K562 (cell line): ENCODE results near the gene B4GALNT2. TPM values are rescaled to one million over a fixed set of nuclear protein-coding genes. Genes with fewer than 3 reads are reported as not detected.

ENCODE experiments used
- ATAC-seq: fragments of 200-7000 bp; cut with Tn5 transposase; 3 replicates; pipeline ENCODE4 v1.9.1; 2020; ENCODE audit warnings: moderate library complexity
- BruUV-seq: library from RNA; stranded (reverse); fragments of 400-500 nt; replicated peaks from 2 replicates; lab custom pipeline; 2021; lab: Mats Ljungman, UMichigan
- CTCF ChIA-PET: fragments of 300-600 bp; formaldehyde crosslinking; extraction: SDS; loops from one replicate; lab custom pipeline; 2021; ENCODE audit warnings: low intra/inter-chr PET ratio; lab: Yijun Ruan, JAX
- POLR2A ChIA-PET: fragments of 300-600, 350-650 bp; sonication (Branson Sonifier 250); formaldehyde crosslinking; extraction: SDS; loops from one replicate; lab custom pipeline; 2021; ENCODE audit warnings: antibody characterized with exemption, inconsistent platforms; lab: Yijun Ruan, JAX
- DNase-seq, 4 experiments: peaks; one replicate each; pipeline versions ENCODE4 v3.0.0 to v3.0.0-alpha.2; 2011 to 2018; ENCODE audit warnings: low spot score in 3 of 4, mixed read lengths in 3 of 4; ENCODE audit errors: extremely low read depth in 1 of 4
- FAIRE-seq: peaks from 2 replicates; lab custom pipeline; 2011; peaks lifted over from hg19 to GRCh38; lab: Jason Lieb, UNC
- H2AFZ ChIP-seq: 2 replicates; pipeline ENCODE4 v1.6.0; 2011; ENCODE audit warnings: low read depth, low read length, control low read depth, inconsistent platforms
- H3K27ac ChIP-seq: fragments of 200-600 bp; 3 replicates; pipeline ENCODE4 v1.8.0; 2011; ENCODE audit warnings: low read depth, mild to moderate bottlenecking, control low read depth, inconsistent platforms, low read length, moderate library complexity, mixed read lengths; ENCODE audit errors: extremely low read depth
- H3K27me3 ChIP-seq, 2 experiments: fragments of 300-600 bp in 1 of 2; 2 replicates in 1 of 2; 3 replicates in 1 of 2; pipeline versions ENCODE4 v1.6.0 to v1.8.0; 2011; ENCODE audit warnings: inconsistent platforms in 2 of 2, low read length in 2 of 2, mild to moderate bottlenecking in 1 of 2, mixed read lengths in 1 of 2, moderate library complexity in 1 of 2; ENCODE audit not compliant: control insufficient read depth in 2 of 2, insufficient read depth in 2 of 2
- H3K36me3 ChIP-seq: fragments of 300-600 bp; 3 replicates; pipeline ENCODE4 v1.8.0; 2011; ENCODE audit warnings: mild to moderate bottlenecking, low read length, inconsistent platforms; ENCODE audit not compliant: control insufficient read depth, insufficient read depth
- H3K4me1 ChIP-seq, 2 experiments: fragments of 200-600 bp in 1 of 2; replicated peaks in 1 of 2; 2 replicates in 1 of 2; 3 replicates in 1 of 2; pipeline versions ENCODE4 v1.5.1 to v1.8.0; 2011; ENCODE audit warnings: inconsistent platforms in 2 of 2, low read length in 2 of 2, mild to moderate bottlenecking in 1 of 2, mixed read lengths in 1 of 2, moderate library complexity in 1 of 2; ENCODE audit not compliant: control insufficient read depth in 2 of 2, insufficient read depth in 2 of 2
- H3K4me2 ChIP-seq: 2 replicates; pipeline ENCODE4 v1.6.1; 2011; ENCODE audit warnings: low read length, control low read depth, inconsistent platforms, mixed read lengths; ENCODE audit not compliant: insufficient read depth
- H3K4me3 ChIP-seq: fragments of 200-600 bp; sonication (generic), shearing (Covaris generic); 2 replicates; pipeline ENCODE4 v1.5.1; 2016; ENCODE audit warnings: control low read depth, inconsistent platforms
- H3K79me2 ChIP-seq: fragments of 200-600 bp; 3 replicates; pipeline ENCODE4 v1.8.0; 2011; ENCODE audit warnings: low read length, inconsistent platforms; ENCODE audit not compliant: control insufficient read depth, insufficient read depth
- H3K9ac ChIP-seq, 2 experiments: 2 replicates each; pipeline versions ENCODE4 v1.6.0 to v1.6.1; 2011; ENCODE audit warnings: low read depth in 2 of 2, low read length in 2 of 2, control low read depth in 1 of 2, inconsistent platforms in 1 of 2, mild to moderate bottlenecking in 1 of 2, mixed read lengths in 1 of 2; ENCODE audit not compliant: insufficient read depth in 1 of 2
- H3K9me1 ChIP-seq: one replicate; pipeline ENCODE4 v1.6.0; 2011; ENCODE audit warnings: inconsistent platforms, mild to moderate bottlenecking, low read length, moderate library complexity; ENCODE audit not compliant: control insufficient read depth, insufficient read depth
- H3K9me3 ChIP-seq: replicated peaks from 2 replicates; pipeline ENCODE4 v1.5.1; 2011; ENCODE audit warnings: low read depth, low read length, inconsistent platforms; ENCODE audit not compliant: control insufficient read depth, insufficient read depth
- H4K20me1 ChIP-seq: replicated peaks from 2 replicates; pipeline ENCODE4 v1.6.1; 2011; ENCODE audit warnings: low read length, inconsistent platforms, mixed read lengths; ENCODE audit not compliant: control insufficient read depth, insufficient read depth
- DDX20 ChIP-seq: fragments of 450-650 bp; IDR thresholded peaks from 2 replicates; pipeline ENCODE4 v1.6.1; 2016; ENCODE audit warnings: missing genetic modification characterization, low read depth, mild to moderate bottlenecking, missing compliant biosample characterization, moderate library complexity
- GATA2 ChIP-seq: sonication (generic); formaldehyde crosslinking; IDR thresholded peaks from 2 replicates; pipeline ENCODE4 v1.4.0; 2020; ENCODE audit warnings: mild to moderate bottlenecking, missing genetic modification reagents
- GTF2F1 ChIP-seq: IDR thresholded peaks from 2 replicates; pipeline ENCODE4 v1.6.1; 2011; ENCODE audit warnings: low read depth, low read length, improper control_type of control experiment
- HDAC3 ChIP-seq: fragments of 450-650 bp; IDR thresholded peaks from 2 replicates; pipeline ENCODE4 v1.6.1; 2018; ENCODE audit warnings: borderline replicate concordance, mild to moderate bottlenecking, moderate library complexity; ENCODE audit not compliant: partially characterized antibody
- RB1 ChIP-seq: fragments of 450-650 bp; IDR thresholded peaks from 2 replicates; pipeline ENCODE4 v1.6.1; 2017; ENCODE audit warnings: low read depth, mild to moderate bottlenecking
- RUNX1 ChIP-seq: sonication (generic); IDR thresholded peaks from 2 replicates; pipeline ENCODE4 v1.6.1; 2016; ENCODE audit warnings: antibody characterized with exemption, low read depth
- SUPT5H ChIP-seq: fragments of 450-650 bp; IDR thresholded peaks from 2 replicates; pipeline ENCODE4 v1.6.1; 2016
- TRIM24 ChIP-seq, 2 experiments: fragments of 450-650 bp; IDR thresholded peaks; 2 replicates each; pipeline ENCODE4 v1.6.1; 2016
- YBX1 ChIP-seq: fragments of 450-650 bp; IDR thresholded peaks from 2 replicates; pipeline ENCODE4 v1.7.1; 2016; ENCODE audit warnings: mild to moderate bottlenecking
- ZNF124 ChIP-seq: sonication (generic); formaldehyde crosslinking; IDR thresholded peaks from 2 replicates; pipeline ENCODE4 v1.8.1; 2022; ENCODE audit warnings: missing genetic modification reagents
- WGBS: fragments of 100-300 bp; shearing (Covaris generic); methylation state at CpG from one replicate; pipeline ENCODE4 v1.1.6; 2016; ENCODE audit warnings: low coverage, mixed read lengths; ENCODE audit not compliant: insufficient coverage; ENCODE audit errors: missing lambda C conversion rate; 5-methylcytosine and 5-hydroxymethylcytosine counted together
- in situ Hi-C: fragments of 300-500 bp; cut with MboI; formaldehyde crosslinking; loops from 4 replicates; pipeline ENCODE4 v1.15.0; 2018; ENCODE audit warnings: inconsistent platforms, mixed read lengths
- intact Hi-C: fragments of 100-400 bp; cut with micrococcal nuclease; formaldehyde crosslinking; loops from 2 replicates; pipeline ENCODE4 v1.14.2; 2022
- polyA plus RNA-seq, 8 experiments: library from polyadenylated mRNA; depleted of rRNA in 4 of 8; stranded (reverse) in 5 of 8; unstranded in 3 of 8; fragments of >200 nt; fragmentation: Nextera tagmentation in 2 of 8; fragmentation: Illumina TruSeq in 1 of 8; extraction: Ambion mirVana in 2 of 8; extraction: Trizol in 1 of 8; gene quantifications; 2 replicates each; pipeline versions ENCODE4 v1.2.1 to v1.2.3, GENCODE V29; 2011 to 2014; ENCODE audit warnings: inconsistent platforms in 1 of 8, missing spikeins in 1 of 8
- total RNA-seq, 7 experiments: library from RNA; depleted of rRNA in 6 of 7; stranded (reverse); fragments of >200 nt in 6 of 7; fragmentation: Illumina TruSeq in 2 of 7; extraction: Trizol in 2 of 7; gene quantifications; 2 replicates each; pipeline versions ENCODE4 v1.2.1 to v1.2.3, GENCODE V29; 2011 to 2021; ENCODE audit warnings: low replicate concordance in 1 of 7
- TF ChIP-seq, protein P1 (sequence below), 2 experiments: fragments of 450-650 bp; IDR thresholded peaks; 2 replicates each; pipeline ENCODE4 v1.6.1; 2018; ENCODE audit warnings: mild to moderate bottlenecking in 2 of 2, low read depth in 1 of 2; ENCODE audit not compliant: partially characterized antibody in 2 of 2
- TF ChIP-seq, protein P2 (sequence below): fragments of 450-650 bp; formaldehyde crosslinking; IDR thresholded peaks from 2 replicates; pipeline ENCODE4 v1.4.0; 2020; ENCODE audit warnings: mild to moderate bottlenecking, moderate library complexity
- TF ChIP-seq, protein P3 (sequence below): sonication (generic); formaldehyde crosslinking; IDR thresholded peaks from 2 replicates; pipeline ENCODE4 v1.8.0; 2022; ENCODE audit warnings: mild to moderate bottlenecking, missing genetic modification reagents
- TF ChIP-seq, protein P4 (sequence below): IDR thresholded peaks from 2 replicates; pipeline ENCODE4 v1.6.1; 2012; ENCODE audit warnings: low read depth, low read length, improper control_type of control experiment, borderline replicate concordance

The B4GALNT2 gene
- total and polyA plus RNA-seq, 9 of the 15 experiments (the other 6 are each of a cell fraction or from before 2014, with no cell fraction given) = not detected

DNA sequence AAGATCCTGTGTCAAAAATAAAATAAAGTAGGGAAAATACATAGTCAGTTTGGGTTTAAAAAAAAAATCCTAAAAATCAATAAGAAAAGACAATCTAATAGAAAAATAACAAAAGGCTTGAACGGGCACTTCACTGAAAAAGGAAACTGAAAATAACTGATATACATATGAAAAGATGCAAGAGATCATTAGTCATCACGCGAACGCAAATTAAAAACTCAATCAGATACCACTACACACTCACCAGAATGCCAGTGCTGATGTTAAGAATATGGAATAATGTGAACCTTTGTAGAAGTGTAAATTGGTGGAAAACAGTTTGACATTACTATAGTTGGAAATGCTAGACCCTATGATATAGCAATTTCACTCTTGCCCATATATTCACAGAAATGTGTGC is 63.2 kb downstream of the B4GALNT2 start (continued):
- TF ChIP-seq, protein P1, sequence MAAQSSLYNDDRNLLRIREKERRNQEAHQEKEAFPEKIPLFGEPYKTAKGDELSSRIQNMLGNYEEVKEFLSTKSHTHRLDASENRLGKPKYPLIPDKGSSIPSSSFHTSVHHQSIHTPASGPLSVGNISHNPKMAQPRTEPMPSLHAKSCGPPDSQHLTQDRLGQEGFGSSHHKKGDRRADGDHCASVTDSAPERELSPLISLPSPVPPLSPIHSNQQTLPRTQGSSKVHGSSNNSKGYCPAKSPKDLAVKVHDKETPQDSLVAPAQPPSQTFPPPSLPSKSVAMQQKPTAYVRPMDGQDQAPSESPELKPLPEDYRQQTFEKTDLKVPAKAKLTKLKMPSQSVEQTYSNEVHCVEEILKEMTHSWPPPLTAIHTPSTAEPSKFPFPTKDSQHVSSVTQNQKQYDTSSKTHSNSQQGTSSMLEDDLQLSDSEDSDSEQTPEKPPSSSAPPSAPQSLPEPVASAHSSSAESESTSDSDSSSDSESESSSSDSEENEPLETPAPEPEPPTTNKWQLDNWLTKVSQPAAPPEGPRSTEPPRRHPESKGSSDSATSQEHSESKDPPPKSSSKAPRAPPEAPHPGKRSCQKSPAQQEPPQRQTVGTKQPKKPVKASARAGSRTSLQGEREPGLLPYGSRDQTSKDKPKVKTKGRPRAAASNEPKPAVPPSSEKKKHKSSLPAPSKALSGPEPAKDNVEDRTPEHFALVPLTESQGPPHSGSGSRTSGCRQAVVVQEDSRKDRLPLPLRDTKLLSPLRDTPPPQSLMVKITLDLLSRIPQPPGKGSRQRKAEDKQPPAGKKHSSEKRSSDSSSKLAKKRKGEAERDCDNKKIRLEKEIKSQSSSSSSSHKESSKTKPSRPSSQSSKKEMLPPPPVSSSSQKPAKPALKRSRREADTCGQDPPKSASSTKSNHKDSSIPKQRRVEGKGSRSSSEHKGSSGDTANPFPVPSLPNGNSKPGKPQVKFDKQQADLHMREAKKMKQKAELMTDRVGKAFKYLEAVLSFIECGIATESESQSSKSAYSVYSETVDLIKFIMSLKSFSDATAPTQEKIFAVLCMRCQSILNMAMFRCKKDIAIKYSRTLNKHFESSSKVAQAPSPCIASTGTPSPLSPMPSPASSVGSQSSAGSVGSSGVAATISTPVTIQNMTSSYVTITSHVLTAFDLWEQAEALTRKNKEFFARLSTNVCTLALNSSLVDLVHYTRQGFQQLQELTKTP (IDR thresholded peaks at IDR 0.05; ENCODE audit: low read depth in 1 of 2, partially characterized antibody in 2 of 2) = no peak
- TF ChIP-seq TRIM24 (IDR thresholded peaks at IDR 0.05) (no peak), RUNX1 (no peak)

DNA sequence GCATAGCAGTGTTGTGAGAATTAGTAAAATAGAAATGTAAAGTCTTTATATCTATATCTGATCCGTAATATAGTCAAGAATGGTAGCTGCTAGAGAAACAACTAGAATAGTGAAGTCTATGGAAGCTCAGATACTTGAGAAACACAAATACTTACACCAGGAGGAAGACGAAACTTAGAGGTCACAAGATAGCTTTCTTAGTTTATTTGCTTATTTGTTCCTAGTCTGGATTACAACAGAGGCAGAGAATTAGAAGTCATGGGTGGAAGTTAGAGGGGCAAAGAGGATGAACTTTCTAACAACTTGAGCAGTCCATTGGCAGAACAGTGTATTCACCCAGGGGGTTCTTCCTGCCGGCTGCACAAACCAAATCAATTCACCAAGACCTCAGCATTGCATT is 64.0 kb downstream of the B4GALNT2 start:
- ChIA-PET POLR2A (no interaction called here), CTCF (no interaction called here)
- no peaks in the 10 kb centered on the region for H3K36me3 ChIP-seq
- H3K79me2 ChIP-seq = no peaks in the 10 kb centered on the region
- H3K9ac ChIP-seq = no peak overlapping the region
- H3K4me3 ChIP-seq = no peak overlapping the region
- ATAC-seq (no peak), DNase-seq (no peak), FAIRE-seq (no peak)
- in situ Hi-C loops = no loop called here
- WGBS = 16% methylated on average over 3 of the region's 3 CpGs
- intact Hi-C loops = no loop called here
- peaks cover 2 to 6% of the 10 kb centered on the region in 2 experiments; a peak in 2 of 5 replicates for H3K27me3 ChIP-seq
- BruUV-seq = no TSS peak
- no peaks in the 10 kb centered on the region for H4K20me1 ChIP-seq
- no peaks in the 10 kb centered on the region for H3K9me3 ChIP-seq
- no peak overlapping the region for H3K27ac ChIP-seq
- no peaks in the 10 kb centered on the region for H3K9me1 ChIP-seq
- H2AFZ ChIP-seq = no peak overlapping the region
- peaks cover 7 to 9% of the 10 kb centered on the region in 2 experiments; a peak in 3 of 5 replicates for H3K4me1 ChIP-seq
- no peak overlapping the region for H3K4me2 ChIP-seq
- TF ChIP-seq GTF2F1 (no peak), DDX20 (tag) (no peak), YBX1 (no peak), SUPT5H (no peak), ZNF124 (CRISPR knock-in tag) (no peak), HDAC3 (no peak), GATA2 (no peak), RB1 (no peak)
- TF ChIP-seq, protein P2, sequence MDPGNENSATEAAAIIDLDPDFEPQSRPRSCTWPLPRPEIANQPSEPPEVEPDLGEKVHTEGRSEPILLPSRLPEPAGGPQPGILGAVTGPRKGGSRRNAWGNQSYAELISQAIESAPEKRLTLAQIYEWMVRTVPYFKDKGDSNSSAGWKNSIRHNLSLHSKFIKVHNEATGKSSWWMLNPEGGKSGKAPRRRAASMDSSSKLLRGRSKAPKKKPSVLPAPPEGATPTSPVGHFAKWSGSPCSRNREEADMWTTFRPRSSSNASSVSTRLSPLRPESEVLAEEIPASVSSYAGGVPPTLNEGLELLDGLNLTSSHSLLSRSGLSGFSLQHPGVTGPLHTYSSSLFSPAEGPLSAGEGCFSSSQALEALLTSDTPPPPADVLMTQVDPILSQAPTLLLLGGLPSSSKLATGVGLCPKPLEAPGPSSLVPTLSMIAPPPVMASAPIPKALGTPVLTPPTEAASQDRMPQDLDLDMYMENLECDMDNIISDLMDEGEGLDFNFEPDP = no peak
- TF ChIP-seq, protein P3, sequence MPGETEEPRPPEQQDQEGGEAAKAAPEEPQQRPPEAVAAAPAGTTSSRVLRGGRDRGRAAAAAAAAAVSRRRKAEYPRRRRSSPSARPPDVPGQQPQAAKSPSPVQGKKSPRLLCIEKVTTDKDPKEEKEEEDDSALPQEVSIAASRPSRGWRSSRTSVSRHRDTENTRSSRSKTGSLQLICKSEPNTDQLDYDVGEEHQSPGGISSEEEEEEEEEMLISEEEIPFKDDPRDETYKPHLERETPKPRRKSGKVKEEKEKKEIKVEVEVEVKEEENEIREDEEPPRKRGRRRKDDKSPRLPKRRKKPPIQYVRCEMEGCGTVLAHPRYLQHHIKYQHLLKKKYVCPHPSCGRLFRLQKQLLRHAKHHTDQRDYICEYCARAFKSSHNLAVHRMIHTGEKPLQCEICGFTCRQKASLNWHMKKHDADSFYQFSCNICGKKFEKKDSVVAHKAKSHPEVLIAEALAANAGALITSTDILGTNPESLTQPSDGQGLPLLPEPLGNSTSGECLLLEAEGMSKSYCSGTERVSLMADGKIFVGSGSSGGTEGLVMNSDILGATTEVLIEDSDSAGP = no peak
- TF ChIP-seq, protein P4, sequence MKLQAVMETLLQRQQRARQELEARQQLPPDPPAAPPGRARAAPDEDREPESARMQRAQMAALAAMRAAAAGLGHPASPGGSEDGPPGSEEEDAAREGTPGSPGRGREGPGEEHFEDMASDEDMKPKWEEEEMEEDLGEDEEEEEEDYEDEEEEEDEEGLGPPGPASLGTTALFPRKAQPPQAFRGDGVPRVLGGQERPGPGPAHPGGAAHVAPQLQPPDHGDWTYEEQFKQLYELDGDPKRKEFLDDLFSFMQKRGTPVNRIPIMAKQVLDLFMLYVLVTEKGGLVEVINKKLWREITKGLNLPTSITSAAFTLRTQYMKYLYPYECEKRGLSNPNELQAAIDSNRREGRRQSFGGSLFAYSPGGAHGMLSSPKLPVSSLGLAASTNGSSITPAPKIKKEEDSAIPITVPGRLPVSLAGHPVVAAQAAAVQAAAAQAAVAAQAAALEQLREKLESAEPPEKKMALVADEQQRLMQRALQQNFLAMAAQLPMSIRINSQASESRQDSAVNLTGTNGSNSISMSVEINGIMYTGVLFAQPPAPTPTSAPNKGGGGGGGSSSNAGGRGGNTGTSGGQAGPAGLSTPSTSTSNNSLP = no peak
